Gastrocnemius medialis (tissue), 4 donors: Measurements from ENCODE around the gene TMEM132A. TPM values are rescaled to one million over a fixed set of nuclear protein-coding genes. Genes with fewer than 3 reads are reported as not detected.

Experiments
- ATAC-seq, 2 donors: fragments of 150-250 bp; one replicate each; pipeline ENCODE4 v1.9.1; 2016
- DNase-seq, 2 donors: peaks; one replicate each; pipeline ENCODE4 v3.0.0-alpha.2; 2019
- H3K27ac ChIP-seq, 4 donors: fragments of 200-600 bp; sonication (generic); 1 replicate in 1 of 4; 2 replicates in 3 of 4; pipeline ENCODE4 v1.5.1; 2016 to 2018; ENCODE audit warnings: mild to moderate bottlenecking in 2 of 4, moderate library complexity in 1 of 4
- H3K27me3 ChIP-seq, 3 donors: fragments of 200-600 bp; sonication (generic) in 2 of 3; 1 replicate in 1 of 3; 2 replicates in 2 of 3; pipeline versions ENCODE4 v1.5.1 to v1.6.0; 2016 to 2019; ENCODE audit warnings: mild to moderate bottlenecking in 1 of 3, moderate library complexity in 1 of 3
- H3K36me3 ChIP-seq, 2 donors: fragments of 200-600 bp; sonication (generic) in 1 of 2; one replicate each; pipeline ENCODE4 v1.5.1; 2017 to 2018
- H3K4me1 ChIP-seq, 2 donors: fragments of 200-600 bp; sonication (generic) in 1 of 2; one replicate each; pipeline ENCODE4 v1.5.1; 2016 to 2017; ENCODE audit warnings: mild to moderate bottlenecking in 2 of 2
- H3K4me3 ChIP-seq, 4 donors: fragments of 200-600 bp; sonication (generic) in 3 of 4; 1 replicate in 1 of 4; 2 replicates in 3 of 4; pipeline ENCODE4 v1.5.1; 2016 to 2019; ENCODE audit warnings: mild to moderate bottlenecking in 2 of 4
- H3K9me3 ChIP-seq, 3 donors: fragments of 200-600 bp; sonication (generic) in 2 of 3; 1 replicate in 1 of 3; 2 replicates in 2 of 3; pipeline ENCODE4 v1.5.1; 2016 to 2019
- CTCF ChIP-seq, 5 experiments: fragments of 450-650 bp in 3 of 5; fragments of 200-600 bp in 2 of 5; sonication (generic) in 2 of 5; IDR thresholded peaks in 4 of 5; conservative IDR thresholded peaks in 1 of 5; 1 replicate in 4 of 5; 2 replicates in 1 of 5; pipeline ENCODE4 v1.5.1; 2016 to 2019; ENCODE audit warnings: antibody characterized with exemption in 5 of 5, mild to moderate bottlenecking in 3 of 5, moderate library complexity in 3 of 5
- POLR2A ChIP-seq, 2 donors: fragments of 450-650 bp; IDR thresholded peaks; one replicate each; pipeline ENCODE4 v1.6.1; 2017; ENCODE audit warnings: antibody characterized with exemption in 2 of 2, mild to moderate bottlenecking in 2 of 2, moderate library complexity in 2 of 2
- in situ Hi-C, 4 donors: fragments of 200-750 bp; cut with MboI; loops; one replicate each; pipeline versions ENCODE4 v1.15.0 to v1.8.0; 2017; ENCODE audit warnings: low sequenced_read_pairs in 4 of 4
- intact Hi-C: fragments of 100-400 bp; cut with DNase I; formaldehyde crosslinking; loops from one replicate; pipeline ENCODE4 v1.15.1; 2023; ENCODE audit warnings: low total_unique reads
- total RNA-seq, 4 donors: library from RNA; depleted of rRNA; stranded (reverse); fragments of >200 nt; gene quantifications; one replicate each; pipeline versions ENCODE4 v1.1.0 to v1.2.3, GENCODE V29; 2016

The TMEM132A gene
- total RNA-seq, 4 donors from 2014 or later = 2.5 to 3.7 (median 3.1) TPM

GRCh38 chr11:60932605-60933356 is 8.5 kb downstream of the TMEM132A start:
- TF ChIP-seq CTCF (IDR thresholded peaks at IDR 0.05 in 4 of 5, conservative IDR thresholded peaks at IDR 0.05 in 1 of 5) = no peak
- TF ChIP-seq POLR2A (IDR thresholded peaks at IDR 0.05) = no peak
- Histone ChIP-seq H3K9me3 (no peaks in the 10 kb centered on the region), H3K36me3 (no peaks in the 10 kb centered on the region), H3K27ac (no peak overlapping the region), H3K4me1 (peaks cover 0 to 3% of the 10 kb centered on the region in 2 donors), H3K4me3 (no peak overlapping the region), H3K27me3 (peaks cover 0 to under 1% (median 0%) of the 10 kb centered on the region in 3 donors)
- DNase-seq = no peak
- in situ Hi-C loops = no loop called here
- intact Hi-C loops = no loop called here
- ATAC-seq = no peak

- Histone ChIP-seq H3K4me1 (peaks cover 0 to 3% of the 10 kb centered on the region in 2 donors), H3K27ac (no peak overlapping the region), H3K9me3 (no peaks in the 10 kb centered on the region), H3K36me3 (no peaks in the 10 kb centered on the region), H3K4me3 (no peak overlapping the region), H3K27me3 (no peaks in the 10 kb centered on the region)
- TF ChIP-seq CTCF (IDR thresholded peaks at IDR 0.05 in 4 of 5, conservative IDR thresholded peaks at IDR 0.05 in 1 of 5) = no peak
- TF ChIP-seq POLR2A (IDR thresholded peaks at IDR 0.05) = no peak
- no peak for ATAC-seq
- intact Hi-C loops = no loop called here
- in situ Hi-C loops = no loop called here
- no peak for DNase-seq
These were observed 9.3 kb downstream of the TMEM132A start for GRCh38 chr11:60933416-60934123.

GRCh38 chr11:60934124-60934789 is 10.0 kb downstream of the TMEM132A start:
- Histone ChIP-seq H3K4me3 (no peak overlapping the region), H3K27me3 (no peaks in the 10 kb centered on the region), H3K36me3 (peaks cover 0 to 3% of the 10 kb centered on the region in 2 donors), H3K27ac (no peak overlapping the region), H3K4me1 (peaks cover 0 to 3% of the 10 kb centered on the region in 2 donors), H3K9me3 (no peaks in the 10 kb centered on the region)
- in situ Hi-C loops = no loop called here
- ATAC-seq (no peak), DNase-seq (no peak)
- intact Hi-C loops = no loop called here
- TF ChIP-seq POLR2A (IDR thresholded peaks at IDR 0.05) = no peak
- TF ChIP-seq CTCF (IDR thresholded peaks at IDR 0.05 in 4 of 5, conservative IDR thresholded peaks at IDR 0.05 in 1 of 5) = no peak

- H3K27ac ChIP-seq = no peak overlapping the region
- in situ Hi-C loops = no loop called here
- intact Hi-C loops = no loop called here
- TF ChIP-seq CTCF (IDR thresholded peaks at IDR 0.05 in 4 of 5, conservative IDR thresholded peaks at IDR 0.05 in 1 of 5) = no peak
- no peak for TF ChIP-seq POLR2A (IDR thresholded peaks at IDR 0.05)
- no peaks in the 10 kb centered on the region for H3K27me3 ChIP-seq
- no peaks in the 10 kb centered on the region for H3K9me3 ChIP-seq
- peaks cover 0 to 6% of the 10 kb centered on the region in 2 donors for H3K36me3 ChIP-seq
- ATAC-seq (no peak), DNase-seq (no peak)
- peaks cover 0 to 3% of the 10 kb centered on the region in 2 donors for H3K4me1 ChIP-seq
- no peak overlapping the region for H3K4me3 ChIP-seq
These were observed 10.7 kb downstream of the TMEM132A start for GRCh38 chr11:60934790-60935605.
